HEK293 (cell line): Measurements from ENCODE around the gene DNAAF5.

Source experiments
- CTCF ChIA-PET: fragments of 350-600 bp; formaldehyde crosslinking; extraction: SDS; loops from one replicate; lab custom pipeline; 2021; ENCODE audit warnings: antibody characterized with exemption; lab: Yijun Ruan, JAX
- POLR2A ChIA-PET: fragments of 300-600 bp; formaldehyde crosslinking; extraction: SDS; loops from one replicate; lab custom pipeline; 2020; ENCODE audit warnings: antibody characterized with exemption, inconsistent platforms; lab: Yijun Ruan, JAX
- H3K27ac ChIP-seq: fragments of 200-500 bp; sonication (Bioruptor generic); 2 replicates; pipeline ENCODE4 v1.5.1; 2014; ENCODE audit warnings: low read depth, low read length, control low read depth, inconsistent platforms; ENCODE audit errors: extremely low read depth
- H3K36me3 ChIP-seq, 2 experiments: fragments of 200-500 bp in 1 of 2; sonication (Bioruptor generic) in 1 of 2; 1 replicate in 1 of 2; 2 replicates in 1 of 2; pipeline ENCODE4 v1.5.1; 2014 to 2017; ENCODE audit warnings: inconsistent platforms in 2 of 2, low read length in 2 of 2; ENCODE audit not compliant: control insufficient read depth in 2 of 2, insufficient read depth in 1 of 2
- H3K4me1 ChIP-seq: fragments of 200-500 bp; sonication (Bioruptor generic); 2 replicates; pipeline ENCODE4 v1.5.1; 2014; ENCODE audit warnings: mild to moderate bottlenecking, low read length, inconsistent platforms; ENCODE audit not compliant: control insufficient read depth, insufficient read depth
- H3K4me3 ChIP-seq: 2 replicates; pipeline ENCODE4 v1.5.1; 2011; ENCODE audit warnings: low read depth, mild to moderate bottlenecking, control low read depth, low read length, moderate library complexity
- H3K9me3 ChIP-seq: fragments of 200-500 bp; sonication (Bioruptor generic); 2 replicates; pipeline ENCODE4 v1.5.1; 2014; ENCODE audit warnings: low read depth, low read length, inconsistent platforms; ENCODE audit not compliant: control insufficient read depth, insufficient read depth
- GLIS1 ChIP-seq: fragments of 450-650 bp; formaldehyde crosslinking; IDR thresholded peaks from 2 replicates; pipeline ENCODE4 v1.5.1; 2016; ENCODE audit warnings: missing biosample characterization, missing genetic modification characterization
- SCRT1 ChIP-seq: fragments of 450-650 bp; formaldehyde crosslinking; IDR thresholded peaks from 2 replicates; pipeline ENCODE4 v1.5.1; 2016; ENCODE audit warnings: missing biosample characterization, missing genetic modification characterization, borderline replicate concordance
- SCRT2 ChIP-seq: fragments of 450-650 bp; formaldehyde crosslinking; IDR thresholded peaks from 2 replicates; pipeline ENCODE4 v1.5.1; 2016; ENCODE audit warnings: missing biosample characterization, missing genetic modification characterization
- SP7 ChIP-seq: fragments of 450-650 bp; formaldehyde crosslinking; IDR thresholded peaks from 2 replicates; pipeline ENCODE4 v1.5.1; 2016; ENCODE audit warnings: missing biosample characterization, missing genetic modification characterization
- TRIM28 ChIP-seq: IDR thresholded peaks from 2 replicates; pipeline ENCODE4 v1.6.1; 2011; ENCODE audit warnings: low read length, control low read depth, borderline replicate concordance
- WT1 ChIP-seq: fragments of 450-650 bp; formaldehyde crosslinking; IDR thresholded peaks from 2 replicates; pipeline ENCODE4 v1.5.1; 2016; ENCODE audit warnings: missing biosample characterization, missing genetic modification characterization
- ZBTB17 ChIP-seq: fragments of 450-650 bp; formaldehyde crosslinking; IDR thresholded peaks from 2 replicates; pipeline ENCODE4 v1.5.1; 2016; ENCODE audit warnings: missing biosample characterization, missing genetic modification characterization
- ZIC2 ChIP-seq: fragments of 450-650 bp; formaldehyde crosslinking; IDR thresholded peaks from 2 replicates; pipeline ENCODE4 v1.5.1; 2016; ENCODE audit warnings: missing biosample characterization, missing genetic modification characterization
- ZNF146 ChIP-seq: fragments of 450-650 bp; formaldehyde crosslinking; IDR thresholded peaks from 2 replicates; pipeline ENCODE4 v1.5.1; 2016; ENCODE audit warnings: missing biosample characterization, missing genetic modification characterization
- ZNF155 ChIP-seq: fragments of 450-650 bp; formaldehyde crosslinking; IDR thresholded peaks from 2 replicates; pipeline ENCODE4 v1.5.1; 2016; ENCODE audit warnings: missing biosample characterization, missing genetic modification characterization
- ZNF248 ChIP-seq: fragments of 450-650 bp; formaldehyde crosslinking; IDR thresholded peaks from 2 replicates; pipeline ENCODE4 v1.5.1; 2017; ENCODE audit warnings: missing biosample characterization, missing genetic modification characterization
- ZNF433 ChIP-seq: fragments of 450-650 bp; formaldehyde crosslinking; IDR thresholded peaks from 2 replicates; pipeline ENCODE4 v1.5.1; 2016; ENCODE audit warnings: missing biosample characterization, missing genetic modification characterization, low read depth
- ZNF544 ChIP-seq: fragments of 450-650 bp; formaldehyde crosslinking; IDR thresholded peaks from 2 replicates; pipeline ENCODE4 v1.5.0; 2017; ENCODE audit warnings: missing biosample characterization, missing genetic modification characterization
- ZNF561 ChIP-seq: fragments of 450-650 bp; IDR thresholded peaks from 2 replicates; pipeline ENCODE4 v1.5.1; 2018; ENCODE audit warnings: missing biosample characterization, missing genetic modification characterization, borderline replicate concordance
- ZNF571 ChIP-seq: fragments of 450-650 bp; formaldehyde crosslinking; IDR thresholded peaks from 2 replicates; pipeline ENCODE4 v1.5.0; 2017; ENCODE audit warnings: missing biosample characterization, missing genetic modification characterization
- ZNF596 ChIP-seq: fragments of 450-650 bp; IDR thresholded peaks from 2 replicates; pipeline ENCODE4 v1.5.0; 2018; ENCODE audit warnings: missing biosample characterization, mild to moderate bottlenecking, missing genetic modification characterization, moderate library complexity
- ZNF600 ChIP-seq: fragments of 450-650 bp; formaldehyde crosslinking; IDR thresholded peaks from 2 replicates; pipeline ENCODE4 v1.5.1; 2016; ENCODE audit warnings: missing biosample characterization, missing genetic modification characterization
- ZNF629 ChIP-seq: fragments of 450-650 bp; formaldehyde crosslinking; IDR thresholded peaks from 2 replicates; pipeline ENCODE4 v1.5.1; 2017; ENCODE audit warnings: missing biosample characterization, missing genetic modification characterization
- ZNF768 ChIP-seq: fragments of 450-650 bp; formaldehyde crosslinking; IDR thresholded peaks from 2 replicates; pipeline ENCODE4 v1.5.1; 2018; ENCODE audit warnings: missing biosample characterization, mild to moderate bottlenecking, missing genetic modification characterization
- ZSCAN30 ChIP-seq: fragments of 450-650 bp; IDR thresholded peaks from 2 replicates; pipeline ENCODE4 v1.5.1; 2018; ENCODE audit warnings: missing biosample characterization, mild to moderate bottlenecking, missing genetic modification characterization, moderate library complexity
- TF ChIP-seq, protein P1 (sequence below): fragments of 450-650 bp; formaldehyde crosslinking; IDR thresholded peaks from 2 replicates; pipeline ENCODE4 v1.5.1; 2016; ENCODE audit warnings: missing biosample characterization, missing genetic modification characterization
- TF ChIP-seq, protein P2 (sequence below): fragments of 450-650 bp; formaldehyde crosslinking; IDR thresholded peaks from 2 replicates; pipeline ENCODE4 v1.5.1; 2016; ENCODE audit warnings: missing biosample characterization, missing genetic modification characterization
- TF ChIP-seq, protein P3 (sequence below): fragments of 450-650 bp; formaldehyde crosslinking; optimal IDR thresholded peaks from 2 replicates; pipeline ENCODE3; 2016; ENCODE audit warnings: missing biosample characterization, mild to moderate bottlenecking, missing genetic modification characterization

Gene DNAAF5

DNA sequence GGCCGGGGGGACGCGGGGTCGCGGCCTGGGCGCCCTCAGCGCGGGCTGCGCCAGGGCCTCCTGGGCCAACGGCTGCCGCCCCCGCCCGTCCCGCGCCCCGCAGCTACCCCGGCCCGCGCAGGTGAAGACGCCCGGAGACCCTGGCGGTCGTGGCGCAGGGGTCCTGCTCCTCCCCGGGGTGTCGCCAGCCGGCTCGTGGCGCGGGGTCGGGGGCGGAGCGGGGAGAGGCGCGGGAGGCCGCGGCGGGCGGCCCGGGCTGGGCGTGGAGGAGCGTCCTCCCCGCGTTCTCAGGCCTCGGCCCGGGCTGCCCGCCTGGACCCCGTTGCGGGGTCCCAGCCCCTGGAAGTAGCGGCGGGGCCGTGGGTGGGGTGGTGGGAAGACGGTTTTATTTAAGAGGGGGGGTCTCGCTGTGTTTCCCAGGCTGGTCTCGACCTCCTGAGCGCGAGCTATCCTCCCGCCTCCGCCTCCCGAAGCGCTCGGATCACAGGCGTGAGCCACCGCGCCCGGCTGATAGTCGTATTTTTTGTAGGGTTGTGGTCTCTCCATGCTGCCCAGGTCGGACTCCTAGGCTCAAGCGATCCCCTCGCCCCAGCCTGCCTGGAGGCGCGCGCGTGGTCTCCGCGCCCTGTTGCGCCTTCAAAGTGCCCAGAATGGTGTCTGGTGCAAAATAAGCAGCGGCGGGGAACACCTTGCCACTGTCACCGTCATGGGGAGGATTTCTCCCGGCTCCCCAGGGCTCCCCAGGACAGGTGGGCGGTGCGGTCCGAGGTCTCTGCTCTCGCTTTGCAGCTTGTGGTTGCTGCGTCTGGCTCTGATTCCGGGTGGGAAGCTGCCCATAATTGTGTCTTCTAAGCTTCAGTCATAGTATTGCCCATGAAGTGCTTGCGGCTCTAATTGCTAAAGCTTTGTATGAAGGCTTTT lies 90.5 kb downstream of the DNAAF5 start (continued):
- TF ChIP-seq ZNF600 (peak; percentile 69; the same call in 1 of the 2 replicates), ZNF561 (no peak), ZNF768 (no peak), ZNF629 (tag by site-specific recombination) (peak; percentile 13; the same call in 1 of the 2 replicates), ZBTB17 (tag by site-specific recombination) (peak; percentile 43), ZNF596 (0 out of 2 replicates have a peak, but pooled peaks have one; percentile 36), ZNF544 (no peak), ZNF433 (tag by site-specific recombination) (no peak), ZNF248 (no peak), WT1 (tag by site-specific recombination) (0 out of 2 replicates have a peak, but pooled peaks have one; percentile 21), SCRT1 (tag by site-specific recombination) (peak; percentile 70; the same call in 1 of the 2 replicates), SCRT2 (tag by site-specific recombination) (peak; percentile 92), ZNF571 (tag by site-specific recombination) (no peak), ZNF155 (tag by site-specific recombination) (no peak), ZIC2 (0 out of 2 replicates have a peak, but pooled peaks have one; percentile 48)
- TF ChIP-seq, protein P1, sequence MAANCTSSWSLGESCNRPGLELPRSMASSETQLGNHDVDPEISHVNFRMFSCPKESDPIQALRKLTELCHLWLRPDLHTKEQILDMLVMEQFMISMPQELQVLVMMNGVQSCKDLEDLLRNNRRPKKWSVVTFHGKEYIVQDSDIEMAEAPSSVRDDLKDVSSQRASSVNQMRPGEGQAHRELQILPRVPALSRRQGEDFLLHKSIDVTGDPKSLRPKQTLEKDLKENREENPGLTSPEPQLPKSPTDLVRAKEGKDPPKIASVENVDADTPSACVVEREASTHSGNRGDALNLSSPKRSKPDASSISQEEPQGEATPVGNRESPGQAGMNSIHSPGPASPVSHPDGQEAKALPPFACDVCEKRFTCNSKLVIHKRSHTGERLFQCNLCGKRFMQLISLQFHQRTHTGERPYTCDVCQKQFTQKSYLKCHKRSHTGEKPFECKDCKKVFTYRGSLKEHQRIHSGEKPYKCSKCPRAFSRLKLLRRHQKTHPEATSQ (tag by site-specific recombination): no peak
- TF ChIP-seq, protein P2, sequence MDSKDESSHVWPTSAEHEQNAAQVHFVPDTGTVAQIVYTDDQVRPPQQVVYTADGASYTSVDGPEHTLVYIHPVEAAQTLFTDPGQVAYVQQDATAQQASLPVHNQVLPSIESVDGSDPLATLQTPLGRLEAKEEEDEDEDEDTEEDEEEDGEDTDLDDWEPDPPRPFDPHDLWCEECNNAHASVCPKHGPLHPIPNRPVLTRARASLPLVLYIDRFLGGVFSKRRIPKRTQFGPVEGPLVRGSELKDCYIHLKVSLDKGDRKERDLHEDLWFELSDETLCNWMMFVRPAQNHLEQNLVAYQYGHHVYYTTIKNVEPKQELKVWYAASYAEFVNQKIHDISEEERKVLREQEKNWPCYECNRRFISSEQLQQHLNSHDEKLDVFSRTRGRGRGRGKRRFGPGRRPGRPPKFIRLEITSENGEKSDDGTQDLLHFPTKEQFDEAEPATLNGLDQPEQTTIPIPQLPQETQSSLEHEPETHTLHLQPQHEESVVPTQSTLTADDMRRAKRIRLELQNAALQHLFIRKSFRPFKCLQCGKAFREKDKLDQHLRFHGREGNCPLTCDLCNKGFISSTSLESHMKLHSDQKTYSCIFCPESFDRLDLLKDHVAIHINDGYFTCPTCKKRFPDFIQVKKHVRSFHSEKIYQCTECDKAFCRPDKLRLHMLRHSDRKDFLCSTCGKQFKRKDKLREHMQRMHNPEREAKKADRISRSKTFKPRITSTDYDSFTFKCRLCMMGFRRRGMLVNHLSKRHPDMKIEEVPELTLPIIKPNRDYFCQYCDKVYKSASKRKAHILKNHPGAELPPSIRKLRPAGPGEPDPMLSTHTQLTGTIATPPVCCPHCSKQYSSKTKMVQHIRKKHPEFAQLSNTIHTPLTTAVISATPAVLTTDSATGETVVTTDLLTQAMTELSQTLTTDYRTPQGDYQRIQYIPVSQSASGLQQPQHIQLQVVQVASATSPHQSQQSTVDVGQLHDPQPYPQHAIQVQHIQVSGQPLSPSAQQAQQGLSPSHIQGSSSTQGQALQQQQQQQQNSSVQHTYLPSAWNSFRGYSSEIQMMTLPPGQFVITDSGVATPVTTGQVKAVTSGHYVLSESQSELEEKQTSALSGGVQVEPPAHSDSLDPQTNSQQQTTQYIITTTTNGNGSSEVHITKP (tag by site-specific recombination): peak; percentile 19; the same call in 1 of the 2 replicates
- TF ChIP-seq, protein P3, sequence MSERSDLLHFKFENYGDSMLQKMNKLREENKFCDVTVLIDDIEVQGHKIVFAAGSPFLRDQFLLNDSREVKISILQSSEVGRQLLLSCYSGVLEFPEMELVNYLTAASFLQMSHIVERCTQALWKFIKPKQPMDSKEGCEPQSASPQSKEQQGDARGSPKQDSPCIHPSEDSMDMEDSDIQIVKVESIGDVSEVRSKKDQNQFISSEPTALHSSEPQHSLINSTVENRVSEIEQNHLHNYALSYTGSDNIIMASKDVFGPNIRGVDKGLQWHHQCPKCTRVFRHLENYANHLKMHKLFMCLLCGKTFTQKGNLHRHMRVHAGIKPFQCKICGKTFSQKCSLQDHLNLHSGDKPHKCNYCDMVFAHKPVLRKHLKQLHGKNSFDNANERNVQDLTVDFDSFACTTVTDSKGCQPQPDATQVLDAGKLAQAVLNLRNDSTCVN (tag by site-specific recombination): peak; percentile 64

DNA sequence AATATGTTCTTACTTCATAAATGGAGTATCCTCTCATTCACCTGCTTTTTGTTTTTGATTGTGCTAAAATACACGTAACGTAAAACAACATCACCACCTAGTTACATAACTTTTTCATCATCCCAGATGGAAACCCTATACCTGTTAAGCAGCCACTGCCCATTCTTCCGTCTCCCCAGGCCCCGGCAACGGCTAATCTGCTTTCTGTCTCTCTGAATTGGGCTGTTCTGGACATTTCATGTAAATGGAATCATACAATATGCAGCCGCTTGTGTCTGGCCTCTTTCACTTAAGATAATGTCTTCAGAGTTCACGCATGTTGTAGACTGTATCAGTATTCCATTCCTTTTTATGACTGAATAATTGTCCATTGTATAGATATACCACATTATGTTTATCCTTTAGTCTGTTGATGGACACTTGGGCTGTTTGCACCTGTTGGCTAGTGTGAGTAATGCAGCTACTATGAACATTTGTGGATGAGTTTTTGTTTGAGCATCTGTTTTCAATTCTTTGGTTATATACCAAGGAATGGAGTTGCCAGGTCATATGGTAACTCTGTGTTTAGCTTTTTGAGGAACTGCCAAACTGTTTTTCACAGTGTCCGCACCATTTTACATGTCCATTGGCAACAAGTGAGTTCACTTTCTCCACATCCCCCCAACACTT lies 91.7 kb downstream of the DNAAF5 start:
- H3K27ac ChIP-seq: no peak overlapping the region

More for the DNA sequence above, 91.7 kb downstream of the DNAAF5 start:
- CTCF ChIA-PET: interaction anchor here (1.8 to 2.1 kb wide), 2 partner anchors 11 to 14 kb away, joined by 6 to 8 read pairs; partner anchors contain the start of gene SUN1
- TF ChIP-seq ZNF571 (tag by site-specific recombination): no peak
- TF ChIP-seq SP7 (tag by site-specific recombination): no peak
- peak; percentile 33; the same call in 1 of the 2 replicates for TF ChIP-seq SCRT1 (tag by site-specific recombination)
- peak; percentile 40; the same call in 1 of the 2 replicates for TF ChIP-seq TRIM28
- 0 out of 2 replicates have a peak, but pooled peaks have one; percentile 52 for TF ChIP-seq ZSCAN30 (tag by site-specific recombination)
- TF ChIP-seq SCRT2 (tag by site-specific recombination): peak; percentile 87
- no peak for TF ChIP-seq GLIS1
- TF ChIP-seq ZNF146: peak; percentile 81
- TF ChIP-seq, all 188 proteins: peak for 5
- no peaks in the 10 kb centered on the region; a peak in 1 of 3 replicates for H3K36me3 ChIP-seq
- POLR2A ChIA-PET: interaction anchor here (0.9 kb wide), 1 partner anchor 14 kb away, joined by 4 read pairs; the partner anchor contains the start of gene SUN1
- H3K4me3 ChIP-seq: no peak overlapping the region
- H3K4me1 ChIP-seq: peaks cover 13% of the 10 kb centered on the region
- H3K9me3 ChIP-seq: no peaks in the 10 kb centered on the region
